ENCODE results near the gene KIF11.

Gene KIF11

GRCh38 chr10:92595505-92595904, 2.6 kb downstream of the KIF11 start:
- TF ChIP-seq CTCF (IDR thresholded peaks at IDR 0.05) = no peak

GRCh38 chr10:92598321-92598720, 5.4 kb downstream of the KIF11 start:
- TF ChIP-seq CTCF (IDR thresholded peaks at IDR 0.05) = no peak

GRCh38 chr10:92604841-92605240, 11.9 kb downstream of the KIF11 start:
- TF ChIP-seq CTCF (IDR thresholded peaks at IDR 0.05) = no peak

- TF ChIP-seq CTCF (IDR thresholded peaks at IDR 0.05) = no peak
Observed at GRCh38 chr10:92615515-92615914, 22.6 kb downstream of the KIF11 start.

GRCh38 chr10:92619368-92619767, 26.4 kb downstream of the KIF11 start:
- TF ChIP-seq CTCF (IDR thresholded peaks at IDR 0.05) = no peak

- TF ChIP-seq CTCF (IDR thresholded peaks at IDR 0.05) = no peak
Observed at GRCh38 chr10:92627845-92628480, 35.0 kb downstream of the KIF11 start.

- no peak for TF ChIP-seq CTCF (IDR thresholded peaks at IDR 0.05)
Observed at GRCh38 chr10:92629945-92630344, 37.0 kb downstream of the KIF11 start.

- TF ChIP-seq CTCF (IDR thresholded peaks at IDR 0.05) = no peak
Observed at GRCh38 chr10:92638037-92638436, 45.1 kb downstream of the KIF11 start.
